Measurements from ENCODE around the gene CACNA1D.

The CACNA1D gene

DNA sequence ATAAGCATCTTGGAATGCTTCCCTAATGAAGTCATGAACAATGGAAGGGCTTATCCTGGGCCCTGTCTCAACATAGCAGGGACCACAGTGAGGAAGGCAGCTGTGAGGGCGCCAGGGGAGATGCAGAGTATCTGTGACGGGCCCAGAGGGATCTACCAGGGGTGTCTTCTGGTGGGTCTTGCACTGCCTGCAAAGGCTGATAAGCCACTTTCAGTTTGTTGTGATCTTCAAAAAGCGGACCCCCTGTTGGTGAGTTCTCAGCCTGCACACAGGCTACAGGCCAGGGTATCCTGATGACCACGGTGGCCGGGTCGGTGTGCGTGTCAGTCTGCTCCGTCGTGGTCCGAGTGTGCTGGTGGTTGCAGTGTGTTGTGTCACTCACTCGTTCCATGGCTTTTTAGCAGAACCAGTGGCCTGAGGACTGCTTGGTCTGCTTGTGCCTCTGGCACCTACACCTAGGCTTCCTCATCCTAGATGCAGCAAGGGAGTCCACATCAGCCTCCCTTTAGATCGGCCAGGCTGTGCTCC lies 305.0 kb downstream of the CACNA1D start:
- DNase-seq, result no peak

DNA sequence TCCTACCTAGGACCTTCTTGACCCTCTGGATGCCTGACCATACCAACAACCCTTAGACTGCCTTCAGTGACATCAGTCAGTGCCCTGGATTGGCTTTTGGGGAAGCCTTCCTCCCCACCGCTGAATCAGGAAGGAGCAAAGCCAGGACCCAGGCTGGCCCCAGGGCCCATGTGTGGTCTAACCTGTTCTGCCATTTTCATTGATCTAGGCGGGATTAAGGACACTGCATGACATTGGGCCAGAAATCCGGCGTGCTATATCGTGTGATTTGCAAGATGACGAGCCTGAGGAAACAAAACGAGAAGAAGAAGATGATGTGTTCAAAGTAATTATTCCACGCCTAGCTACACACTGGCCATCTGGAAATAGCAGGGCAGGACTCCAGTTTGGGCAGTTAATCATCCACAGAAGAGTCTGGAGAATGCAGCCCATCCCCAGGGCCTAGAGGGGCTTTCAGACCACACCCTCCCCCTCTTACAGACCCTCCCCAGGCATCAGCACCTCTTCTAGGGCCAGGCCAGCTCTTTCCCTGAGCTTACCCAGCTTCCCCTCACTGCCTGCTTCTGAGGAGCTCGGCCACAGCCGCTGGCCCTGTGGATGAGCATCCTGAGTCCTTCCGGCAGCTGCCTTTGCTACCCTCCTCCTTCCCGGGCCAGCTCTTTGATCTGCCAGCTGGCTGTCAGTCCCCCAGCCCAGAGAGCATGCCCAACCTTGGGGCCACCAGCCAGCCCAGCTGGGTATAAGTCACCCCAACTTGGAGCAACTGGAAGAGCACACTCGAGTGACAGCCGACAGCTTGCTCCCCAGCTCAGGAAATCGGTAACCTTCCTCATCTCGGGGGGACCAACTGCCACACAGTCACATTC lies 305.9 kb downstream of the CACNA1D start:
- DNase-seq, result no peak

DNA sequence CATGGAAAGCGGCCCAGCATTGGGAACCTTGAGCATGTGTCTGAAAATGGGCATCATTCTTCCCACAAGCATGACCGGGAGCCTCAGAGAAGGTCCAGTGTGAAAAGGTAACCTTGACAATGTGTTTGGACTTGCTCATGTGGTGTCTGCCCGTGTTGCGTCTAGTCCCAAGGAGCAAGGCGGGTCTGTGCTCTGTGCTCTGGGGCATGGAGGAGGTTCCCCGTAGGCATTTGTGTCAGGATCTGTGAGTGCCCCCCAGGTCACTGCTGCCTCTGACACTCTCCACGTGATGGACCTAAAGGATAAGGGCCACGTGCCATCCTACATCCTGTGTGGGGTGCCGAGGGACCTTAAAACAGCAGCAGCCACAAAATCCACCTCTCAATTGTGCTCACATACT lies 306.9 kb downstream of the CACNA1D start:
- DNase-seq, result no peak

DNA sequence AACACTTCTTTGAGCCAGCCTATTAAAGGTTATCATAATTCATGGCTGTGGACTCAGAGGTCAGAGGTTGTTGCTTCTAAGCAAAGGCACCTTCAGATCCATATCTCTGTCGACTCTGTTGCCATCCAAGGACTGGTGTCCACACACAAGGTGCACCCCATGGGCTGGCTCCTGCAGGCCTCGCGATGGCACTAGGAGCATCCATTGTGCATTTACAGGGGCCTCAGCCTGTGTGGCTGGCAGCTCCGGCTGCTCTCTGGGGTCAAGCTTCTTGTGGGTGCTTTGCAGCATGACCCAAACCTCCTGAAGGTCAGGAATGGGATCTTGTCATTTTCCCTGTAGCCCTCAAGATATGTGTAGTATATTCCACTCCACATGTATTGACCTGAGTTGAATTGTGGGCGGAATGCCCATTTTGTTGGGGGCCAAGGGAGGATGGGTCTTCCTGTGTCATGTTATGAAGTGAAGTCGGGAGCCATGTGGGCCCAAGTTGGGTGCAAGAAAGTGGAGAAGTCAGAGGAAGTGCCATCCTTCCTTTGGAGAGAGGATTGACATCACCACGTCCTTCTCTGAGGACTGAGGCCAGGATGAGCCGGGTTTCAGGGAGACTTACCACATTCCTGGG lies 308.0 kb downstream of the CACNA1D start:
- no peak for DNase-seq

DNA sequence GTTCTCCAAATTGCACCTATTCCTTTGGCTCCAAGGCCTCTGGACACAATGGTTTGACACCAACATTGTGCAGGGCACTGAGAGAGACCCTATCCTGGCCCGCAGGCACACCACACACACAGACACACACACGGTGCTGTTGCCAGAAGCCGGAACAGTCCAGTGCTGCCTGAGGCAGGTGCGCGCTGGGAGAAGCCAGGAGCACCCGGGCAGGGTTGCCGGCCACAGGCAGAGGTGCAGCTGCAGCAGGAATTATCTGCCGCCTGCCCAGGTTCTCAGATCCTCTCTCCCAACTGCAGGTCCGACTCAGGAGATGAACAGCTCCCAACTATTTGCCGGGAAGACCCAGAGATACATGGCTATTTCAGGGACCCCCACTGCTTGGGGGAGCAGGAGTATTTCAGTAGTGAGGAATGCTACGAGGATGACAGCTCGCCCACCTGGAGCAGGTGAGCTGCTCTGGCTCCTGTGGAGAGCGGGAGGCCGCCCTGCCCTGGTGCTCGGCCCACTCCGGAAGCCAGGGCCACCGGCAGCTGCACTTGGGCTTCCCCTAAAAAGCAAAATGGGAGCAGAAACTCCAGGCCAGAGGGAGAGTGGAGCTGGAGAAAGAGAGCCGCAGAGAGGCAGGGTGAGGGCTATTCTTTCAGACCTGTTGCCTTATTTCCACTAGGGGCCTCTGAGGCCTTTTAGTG lies 308.9 kb downstream of the CACNA1D start:
- peak; percentile 69 for DNase-seq

DNA sequence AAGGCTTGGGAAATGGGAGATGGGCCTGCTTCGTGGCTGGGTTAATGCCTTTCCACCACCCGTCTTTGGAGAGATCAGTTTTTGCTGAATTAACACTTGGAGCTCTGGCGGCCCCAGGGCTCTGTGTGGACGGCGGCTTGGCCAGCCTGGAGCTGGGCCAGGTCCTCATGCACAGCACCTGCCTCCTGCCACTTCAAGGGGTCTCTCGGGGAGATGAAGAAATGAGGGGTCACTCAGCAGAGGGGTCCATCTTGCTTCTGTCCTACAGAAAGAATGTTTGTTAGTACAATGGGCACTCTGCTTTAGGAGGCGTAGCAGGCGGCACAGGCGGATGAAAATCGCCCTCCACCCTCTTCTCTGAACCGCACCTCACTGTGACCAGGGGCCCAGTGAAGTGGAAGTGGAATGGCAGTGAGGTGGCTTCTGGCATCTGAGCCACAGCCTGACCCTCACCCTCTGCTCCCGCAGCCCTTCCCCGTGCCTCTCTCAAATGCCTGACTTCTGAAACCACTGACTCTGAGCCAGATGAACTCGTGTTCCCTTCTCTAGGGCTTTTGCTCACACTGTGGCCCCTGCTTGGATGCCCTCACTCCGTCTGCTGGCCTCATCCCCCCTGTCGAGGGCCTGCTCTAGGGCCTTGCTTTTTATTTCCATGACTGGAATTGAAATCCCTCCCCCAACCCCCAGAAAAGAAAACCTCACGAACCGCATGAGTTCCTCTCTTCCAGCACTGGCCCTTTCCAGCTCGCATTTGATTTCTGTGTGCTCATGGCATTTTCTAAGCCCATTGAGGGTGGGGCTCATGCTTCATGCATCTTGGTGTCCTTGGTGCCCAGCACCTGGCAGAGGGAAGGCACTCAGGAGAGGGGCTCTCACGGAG lies 309.6 kb downstream of the CACNA1D start:
- DNase-seq, result no peak

DNA sequence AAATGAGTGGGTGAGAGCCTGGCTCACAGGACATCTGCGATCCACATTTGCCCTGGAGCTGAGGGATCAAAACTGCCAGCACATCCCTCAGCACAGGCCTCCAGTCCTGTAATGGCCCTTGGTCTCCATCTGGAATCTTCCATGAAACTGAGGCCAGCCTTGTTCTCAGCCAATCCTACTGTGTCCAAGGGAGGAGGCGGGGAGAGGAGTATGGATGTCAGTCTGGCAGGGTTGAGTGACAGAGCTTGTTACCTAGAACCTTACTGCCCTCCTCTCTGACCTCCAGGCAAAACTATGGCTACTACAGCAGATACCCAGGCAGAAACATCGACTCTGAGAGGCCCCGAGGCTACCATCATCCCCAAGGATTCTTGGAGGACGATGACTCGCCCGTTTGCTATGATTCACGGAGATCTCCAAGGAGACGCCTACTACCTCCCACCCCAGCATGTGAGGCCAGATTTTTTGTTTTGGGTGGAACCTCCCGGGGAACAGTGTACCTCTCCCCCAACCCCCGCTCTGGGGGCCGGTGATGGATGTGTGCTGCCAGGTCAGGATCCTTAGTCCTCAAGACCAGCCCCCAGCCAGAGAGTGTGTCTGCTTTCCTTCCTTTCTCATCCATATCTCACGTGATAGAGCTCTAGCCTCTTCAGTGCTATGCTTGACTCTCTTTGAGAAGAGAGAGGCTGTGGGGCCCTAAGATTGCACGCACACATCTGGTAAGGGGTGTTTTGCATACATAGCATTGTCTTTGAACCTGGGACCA lies 310.5 kb downstream of the CACNA1D start:
- DNase-seq, result no peak

DNA sequence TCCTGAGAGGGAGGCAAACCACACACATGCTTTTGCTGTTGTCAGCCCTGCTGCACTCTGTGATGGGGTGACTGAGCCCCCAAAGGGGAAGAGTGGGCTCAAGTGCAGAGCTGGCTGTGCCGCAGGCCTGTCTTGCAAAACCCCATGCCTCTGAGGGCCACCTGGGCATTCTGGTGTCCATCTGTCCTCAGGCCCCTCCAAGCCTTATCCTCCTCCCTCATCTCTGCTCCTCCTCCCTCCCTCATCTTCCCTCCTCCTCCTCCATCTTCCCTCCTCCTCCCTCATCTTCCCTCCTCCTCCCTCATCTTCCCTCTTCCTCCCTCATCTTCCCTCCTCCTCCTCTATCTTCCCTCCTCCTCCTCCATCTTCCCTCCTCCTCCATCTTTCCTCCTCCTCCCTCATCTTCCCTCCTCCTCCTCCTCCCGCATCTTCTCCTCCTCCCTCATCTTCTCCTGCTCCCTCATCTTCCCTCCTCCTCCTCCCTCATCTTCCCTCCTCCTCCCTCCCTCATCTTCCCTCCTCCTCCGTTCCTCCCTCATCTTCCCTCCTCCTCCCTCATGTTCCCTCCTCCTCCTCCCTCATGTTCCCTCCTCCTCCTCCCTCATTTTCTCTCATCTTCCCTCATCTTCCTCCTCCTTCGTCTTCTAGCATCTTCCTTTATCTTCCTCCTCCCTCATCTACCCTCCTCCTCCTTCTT lies 311.2 kb downstream of the CACNA1D start:
- no peak for DNase-seq

DNA sequence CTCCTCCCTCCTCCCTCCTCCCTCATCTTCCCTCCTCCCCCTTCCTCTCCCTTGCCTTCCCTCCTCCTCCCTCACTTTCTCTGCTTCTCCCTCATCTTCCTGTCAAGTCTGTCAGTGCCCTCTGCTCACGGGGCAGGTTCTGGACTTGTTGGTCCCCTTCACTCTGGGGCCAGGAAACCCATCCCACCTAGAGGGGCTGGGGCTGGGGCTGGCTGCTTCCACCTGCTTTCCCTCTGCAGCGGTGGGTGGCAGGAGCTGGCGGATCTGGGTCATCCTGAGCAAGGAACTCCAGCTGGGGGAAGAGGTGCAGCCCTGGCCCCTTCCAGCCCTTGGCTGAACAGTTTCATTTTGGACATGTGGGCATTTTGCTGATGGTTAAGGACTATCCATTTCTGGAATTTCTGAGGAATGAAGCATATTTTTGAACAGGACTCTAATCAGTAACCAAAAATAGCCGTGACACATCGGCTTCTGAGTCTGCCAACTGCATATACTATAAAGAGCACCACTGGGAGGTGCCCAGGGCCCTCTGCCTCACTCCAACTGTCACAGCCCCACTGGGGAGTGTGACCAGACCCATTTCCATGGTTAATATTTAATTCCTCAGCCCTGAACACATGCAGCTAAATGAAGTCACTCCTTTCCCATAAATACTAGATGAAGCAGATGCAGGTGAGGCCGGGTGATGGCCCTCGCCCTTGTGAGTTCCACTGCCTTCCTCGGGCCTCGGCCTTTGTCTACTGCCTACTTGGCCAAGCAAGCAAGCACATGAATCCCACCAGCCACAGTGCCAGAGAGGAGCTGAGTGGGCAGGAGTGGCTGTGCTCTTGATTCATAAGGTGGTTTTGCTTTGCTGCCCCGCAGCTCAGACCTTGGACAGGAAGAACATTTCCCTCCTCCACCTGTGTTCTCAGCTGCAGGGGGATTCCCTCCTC lies 312.0 kb downstream of the CACNA1D start:
- peak; percentile 73 for DNase-seq

DNA sequence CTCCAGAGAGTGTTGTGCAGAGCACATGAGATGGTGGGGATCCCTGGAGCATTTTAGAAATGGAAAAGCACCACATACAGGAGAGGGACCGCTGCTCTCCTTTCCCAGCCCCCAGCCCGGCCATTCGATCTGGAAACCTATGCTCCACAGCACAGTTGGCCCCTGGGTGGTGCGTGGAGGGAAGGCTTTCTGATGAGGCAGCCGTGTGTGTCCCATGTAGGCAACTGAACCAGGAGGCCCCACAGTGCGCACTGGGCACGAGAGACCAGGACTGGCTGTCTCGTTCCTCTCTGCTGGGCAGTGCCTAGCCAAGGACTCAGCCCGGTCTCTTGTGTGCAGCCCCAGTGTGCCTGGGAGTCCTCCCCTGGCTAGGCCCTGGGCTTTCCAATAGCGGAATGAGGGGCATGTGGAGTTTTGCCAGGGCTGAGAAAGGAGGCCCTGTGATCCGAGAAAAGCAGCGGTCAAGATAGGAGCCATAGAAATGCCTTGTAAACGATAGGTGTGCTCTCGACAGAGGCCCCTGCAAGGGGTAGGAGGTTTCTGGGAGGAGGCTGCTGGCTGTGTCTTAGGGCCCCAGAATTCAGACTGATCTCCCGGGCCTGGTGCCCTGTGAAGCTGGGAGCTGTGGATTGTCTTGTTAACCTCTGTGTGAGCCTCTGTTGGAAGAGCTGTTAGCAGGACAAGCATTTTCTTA lies 312.9 kb downstream of the CACNA1D start:
- DNase-seq, result no peak

DNA sequence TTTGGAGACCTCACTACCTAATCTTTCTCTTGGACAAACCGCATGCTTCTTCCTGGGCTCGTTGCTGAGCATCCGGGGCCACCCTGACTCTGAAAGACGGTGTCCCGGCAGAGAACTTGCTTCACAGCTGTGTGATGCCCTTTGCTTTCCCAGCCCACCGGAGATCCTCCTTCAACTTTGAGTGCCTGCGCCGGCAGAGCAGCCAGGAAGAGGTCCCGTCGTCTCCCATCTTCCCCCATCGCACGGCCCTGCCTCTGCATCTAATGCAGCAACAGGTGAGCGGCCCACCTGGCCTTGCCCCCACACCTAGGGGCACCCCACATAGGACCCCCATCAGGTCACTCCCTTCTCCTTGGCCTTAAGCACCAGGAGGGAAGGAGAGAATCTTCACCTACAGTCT lies 314.1 kb downstream of the CACNA1D start:
- DNase-seq, result no peak

DNA sequence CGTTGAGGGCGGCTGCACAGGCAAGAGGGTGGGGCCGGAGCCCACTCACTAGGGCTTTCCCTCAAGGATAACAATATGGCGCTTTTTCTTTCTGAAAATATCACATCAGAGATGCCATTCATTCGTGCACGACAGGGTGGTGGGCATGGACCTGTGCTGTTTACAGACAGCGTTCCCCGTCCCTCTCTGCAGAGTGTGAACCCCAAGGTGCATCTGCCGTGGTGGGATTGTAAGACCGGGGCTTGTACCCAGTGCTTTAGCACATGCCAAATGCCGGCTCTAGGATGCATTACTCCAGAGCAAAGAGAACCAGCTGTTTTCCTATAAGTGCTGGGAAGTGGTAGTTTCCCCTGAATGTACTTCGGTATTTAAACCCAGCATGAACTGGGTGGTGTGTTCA lies 314.9 kb downstream of the CACNA1D start:
- no peak for DNase-seq

DNA sequence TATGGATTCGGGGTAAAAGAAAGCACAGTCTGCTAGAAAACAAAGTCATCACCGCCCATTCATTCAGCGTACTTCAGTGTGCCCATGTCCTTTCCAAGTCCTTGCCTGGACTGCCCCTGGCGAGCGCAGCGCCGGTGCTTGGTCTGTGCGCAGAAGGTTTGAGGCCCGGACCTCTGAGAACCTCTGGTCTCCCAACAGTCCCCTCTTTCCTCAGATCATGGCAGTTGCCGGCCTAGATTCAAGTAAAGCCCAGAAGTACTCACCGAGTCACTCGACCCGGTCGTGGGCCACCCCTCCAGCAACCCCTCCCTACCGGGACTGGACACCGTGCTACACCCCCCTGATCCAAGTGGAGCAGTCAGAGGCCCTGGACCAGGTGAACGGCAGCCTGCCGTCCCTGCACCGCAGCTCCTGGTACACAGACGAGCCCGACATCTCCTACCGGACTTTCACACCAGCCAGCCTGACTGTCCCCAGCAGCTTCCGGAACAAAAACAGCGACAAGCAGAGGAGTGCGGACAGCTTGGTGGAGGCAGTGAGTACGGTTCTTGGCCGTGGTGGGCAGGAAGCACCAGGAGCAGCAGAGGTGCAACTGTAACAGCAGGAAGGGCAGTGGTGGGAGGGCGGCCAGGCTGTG lies 315.5 kb downstream of the CACNA1D start:
- no peak for DNase-seq

DNA sequence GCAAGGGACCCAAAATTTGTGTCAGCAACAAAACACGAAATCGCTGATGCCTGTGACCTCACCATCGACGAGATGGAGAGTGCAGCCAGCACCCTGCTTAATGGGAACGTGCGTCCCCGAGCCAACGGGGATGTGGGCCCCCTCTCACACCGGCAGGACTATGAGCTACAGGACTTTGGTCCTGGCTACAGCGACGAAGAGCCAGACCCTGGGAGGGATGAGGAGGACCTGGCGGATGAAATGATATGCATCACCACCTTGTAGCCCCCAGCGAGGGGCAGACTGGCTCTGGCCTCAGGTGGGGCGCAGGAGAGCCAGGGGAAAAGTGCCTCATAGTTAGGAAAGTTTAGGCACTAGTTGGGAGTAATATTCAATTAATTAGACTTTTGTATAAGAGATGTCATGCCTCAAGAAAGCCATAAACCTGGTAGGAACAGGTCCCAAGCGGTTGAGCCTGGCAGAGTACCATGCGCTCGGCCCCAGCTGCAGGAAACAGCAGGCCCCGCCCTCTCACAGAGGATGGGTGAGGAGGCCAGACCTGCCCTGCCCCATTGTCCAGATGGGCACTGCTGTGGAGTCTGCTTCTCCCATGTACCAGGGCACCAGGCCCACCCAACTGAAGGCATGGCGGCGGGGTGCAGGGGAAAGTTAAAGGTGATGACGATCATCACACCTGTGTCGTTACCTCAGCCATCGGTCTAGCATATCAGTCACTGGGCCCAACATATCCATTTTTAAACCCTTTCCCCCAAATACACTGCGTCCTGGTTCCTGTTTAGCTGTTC lies 316.9 kb downstream of the CACNA1D start:
- no peak for DNase-seq

DNA sequence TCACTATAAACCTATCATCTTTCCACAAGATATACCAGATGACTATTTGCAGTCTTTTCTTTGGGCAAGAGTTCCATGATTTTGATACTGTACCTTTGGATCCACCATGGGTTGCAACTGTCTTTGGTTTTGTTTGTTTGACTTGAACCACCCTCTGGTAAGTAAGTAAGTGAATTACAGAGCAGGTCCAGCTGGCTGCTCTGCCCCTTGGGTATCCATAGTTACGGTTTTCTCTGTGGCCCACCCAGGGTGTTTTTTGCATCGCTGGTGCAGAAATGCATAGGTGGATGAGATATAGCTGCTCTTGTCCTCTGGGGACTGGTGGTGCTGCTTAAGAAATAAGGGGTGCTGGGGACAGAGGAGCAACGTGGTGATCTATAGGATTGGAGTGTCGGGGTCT lies 318.0 kb downstream of the CACNA1D start:
- no peak for DNase-seq

DNA sequence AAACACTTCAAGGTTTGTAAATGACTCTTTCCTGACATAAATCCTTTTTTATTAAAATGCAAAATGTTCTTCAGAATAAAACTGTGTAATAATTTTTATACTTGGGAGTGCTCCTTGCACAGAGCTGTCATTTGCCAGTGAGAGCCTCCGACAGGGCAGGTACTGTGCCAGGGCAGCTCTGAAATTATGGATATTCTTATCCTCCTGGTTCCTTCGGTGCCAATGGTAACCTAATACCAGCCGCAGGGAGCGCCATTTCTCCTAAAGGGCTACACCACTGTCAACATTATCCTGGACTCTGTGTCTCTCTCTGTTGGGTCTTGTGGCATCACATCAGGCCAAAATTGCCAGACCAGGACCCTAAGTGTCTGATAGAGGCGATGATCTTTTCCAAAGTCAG lies 318.8 kb downstream of the CACNA1D start:
- DNase-seq, result no peak

DNA sequence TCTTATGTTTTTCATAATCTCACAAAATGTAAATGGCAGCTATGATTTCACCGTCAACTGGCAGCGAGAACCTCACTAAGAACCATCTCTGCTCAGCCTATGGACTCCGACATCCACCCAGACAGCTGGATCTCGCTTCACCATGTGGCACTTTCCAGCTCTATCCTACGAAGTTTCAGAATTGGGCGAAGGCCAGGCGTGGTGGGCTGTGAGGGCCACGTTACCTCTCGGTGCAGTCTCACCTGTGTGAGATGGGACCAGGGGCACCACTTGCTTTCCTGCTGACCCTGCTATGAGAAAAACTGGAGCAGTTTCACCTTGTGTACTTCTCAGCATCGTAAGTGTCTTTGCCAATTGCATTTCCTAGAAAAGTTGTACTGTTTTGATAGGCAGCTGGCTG lies 319.5 kb downstream of the CACNA1D start:
- DNase-seq, result no peak

DNA sequence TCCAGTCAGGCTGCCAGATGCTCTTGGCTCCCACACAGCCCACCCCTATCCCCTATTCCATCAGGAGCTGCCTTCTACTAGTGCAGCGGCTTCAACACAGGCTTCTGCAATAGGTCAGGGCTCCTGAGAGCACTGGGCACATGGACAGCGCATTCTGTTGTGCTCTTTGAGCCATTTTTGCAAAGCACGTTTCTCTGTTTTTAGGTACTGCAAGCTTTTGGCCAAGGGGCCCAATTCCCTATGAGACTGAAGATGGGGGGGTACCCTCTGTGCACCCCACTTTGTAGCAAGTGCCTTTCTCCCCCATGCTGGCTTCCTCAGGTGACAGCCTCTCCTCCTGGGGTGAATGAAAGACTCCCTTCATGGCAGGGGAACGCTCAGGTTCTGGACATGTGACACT lies 320.7 kb downstream of the CACNA1D start:
- DNase-seq, result no peak
